ELR (cell line): ENCODE results near the gene LRP8.
A peak's percentile ranks its signal among the peaks of the same experiment; 100 is the strongest.
"Not testable (repeated sequence)": the region's sequence is repeated elsewhere in the genome, so short reads cannot be mapped to it uniquely, and the experiment has no call there.

Experiments used
- DNase-seq: peaks from one replicate; pipeline ENCODE4 v3.0.0-alpha.2; 2015; ENCODE audit warnings: low read depth

LRP8 gene

DNA sequence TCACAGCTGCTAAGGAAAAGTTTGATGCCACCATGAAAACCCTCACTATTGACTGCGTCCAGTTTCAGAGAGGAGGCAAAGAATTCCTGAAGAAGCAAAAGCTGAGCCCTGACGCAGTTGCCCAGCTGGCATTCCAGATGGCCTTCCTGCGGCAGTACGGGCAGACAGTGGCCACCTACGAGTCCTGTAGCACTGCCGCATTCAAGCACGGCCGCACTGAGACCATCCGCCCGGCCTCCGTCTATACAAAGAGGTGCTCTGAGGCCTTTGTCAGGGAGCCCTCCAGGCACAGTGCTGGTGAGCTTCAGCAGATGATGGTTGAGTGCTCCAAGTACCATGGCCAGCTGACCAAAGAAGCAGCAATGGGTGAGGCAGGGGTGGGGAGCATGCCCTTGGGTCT lies 116.9 kb downstream of the LRP8 start:
- no peak for DNase-seq

DNA sequence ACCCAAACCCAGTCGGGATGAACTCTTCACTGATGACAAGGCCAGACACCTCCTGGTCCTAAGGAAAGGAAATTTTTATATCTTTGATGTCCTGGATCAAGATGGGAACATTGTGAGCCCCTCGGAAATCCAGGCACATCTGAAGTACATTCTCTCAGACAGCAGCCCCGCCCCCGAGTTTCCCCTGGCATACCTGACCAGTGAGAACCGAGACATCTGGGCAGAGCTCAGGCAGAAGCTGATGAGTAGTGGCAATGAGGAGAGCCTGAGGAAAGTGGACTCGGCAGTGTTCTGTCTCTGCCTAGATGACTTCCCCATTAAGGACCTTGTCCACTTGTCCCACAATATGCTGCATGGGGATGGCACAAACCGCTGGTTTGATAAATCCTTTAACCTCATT lies 117.5 kb downstream of the LRP8 start:
- no peak for DNase-seq

DNA sequence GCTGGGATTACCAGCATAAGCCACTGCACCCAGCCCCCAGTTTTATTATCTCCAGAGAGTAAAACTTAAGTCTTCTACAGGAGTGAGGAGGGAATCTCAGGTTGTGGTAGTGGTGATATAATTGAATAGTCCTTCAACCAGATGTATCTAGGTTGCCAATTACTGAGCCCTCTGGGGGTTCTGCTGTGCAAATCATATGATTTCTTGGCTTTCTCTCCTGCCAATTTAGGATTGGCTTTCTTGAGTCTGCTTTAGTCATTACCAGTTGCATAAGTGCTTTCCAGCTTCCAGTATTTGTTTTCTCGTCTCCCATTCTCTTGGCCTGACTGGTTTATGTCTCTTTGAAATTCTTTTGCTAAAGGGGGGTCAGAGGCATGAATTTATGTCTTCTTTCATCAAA lies 120.1 kb downstream of the LRP8 start:
- DNase-seq, result no peak

DNA sequence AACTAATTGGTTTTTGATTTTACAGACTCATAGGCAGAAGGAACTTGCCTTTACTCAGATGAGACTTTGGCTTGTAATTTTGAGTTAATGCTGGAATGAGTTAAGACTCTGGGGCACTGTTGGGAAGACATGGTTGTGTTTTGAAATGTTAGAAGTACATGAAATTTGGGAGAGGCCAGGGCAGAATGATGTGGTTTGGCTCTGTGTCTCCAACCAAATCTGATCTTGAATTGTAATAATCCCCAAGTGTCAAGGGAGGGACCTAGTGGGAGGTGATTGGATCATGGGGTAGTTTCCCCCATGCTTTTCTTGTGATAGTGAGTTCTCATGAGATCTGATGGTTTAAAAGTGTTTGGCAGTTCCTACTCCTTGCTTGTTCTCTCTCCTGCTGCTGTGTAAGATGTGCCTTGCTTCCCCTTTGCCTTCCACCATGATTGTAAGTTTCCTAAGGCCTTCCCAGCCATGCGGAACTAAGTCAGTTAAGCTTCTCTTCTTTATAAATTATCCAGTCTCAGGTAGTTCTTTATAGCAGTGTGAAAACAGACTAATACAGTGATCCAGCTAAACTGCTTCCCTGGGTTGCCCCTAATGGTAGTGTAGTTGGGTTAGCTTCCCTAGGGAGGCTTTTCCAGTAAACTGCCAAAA lies 121.0 kb downstream of the LRP8 start:
- no peak for DNase-seq

DNA sequence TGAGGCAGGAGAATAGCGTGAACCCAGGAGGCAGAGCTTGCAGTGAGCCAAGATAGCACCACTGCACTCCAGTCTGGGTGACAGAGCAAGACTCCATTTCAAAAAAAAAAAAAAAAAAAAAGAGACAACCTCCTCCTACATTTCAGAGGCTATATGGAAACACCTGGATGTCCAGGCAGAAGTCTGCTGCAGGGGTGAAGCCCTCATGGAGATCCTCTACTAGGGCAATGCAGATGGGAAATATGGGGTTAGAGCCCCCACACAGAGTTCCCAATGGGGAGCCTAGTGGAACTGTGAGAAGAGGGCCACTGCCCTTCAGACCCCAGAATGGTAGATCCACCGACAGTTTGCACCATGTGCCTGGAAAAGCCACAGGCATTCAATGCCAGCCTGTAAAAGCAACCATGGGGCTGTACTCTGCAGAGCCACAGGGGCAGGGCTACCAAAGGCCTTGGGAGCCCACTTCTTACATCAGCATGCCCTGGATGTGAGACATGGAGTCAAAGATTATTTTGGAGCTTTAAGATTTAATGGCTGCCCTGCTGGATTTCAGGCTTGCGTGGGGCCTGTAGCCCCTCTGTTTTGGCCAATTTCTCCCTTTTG lies 121.7 kb downstream of the LRP8 start:
- not testable (repeated sequence) for DNase-seq

- DNase-seq, result not testable (repeated sequence)
Observed at GRCh38 chr1:53205496-53205895, 122.4 kb downstream of the LRP8 start.

DNA sequence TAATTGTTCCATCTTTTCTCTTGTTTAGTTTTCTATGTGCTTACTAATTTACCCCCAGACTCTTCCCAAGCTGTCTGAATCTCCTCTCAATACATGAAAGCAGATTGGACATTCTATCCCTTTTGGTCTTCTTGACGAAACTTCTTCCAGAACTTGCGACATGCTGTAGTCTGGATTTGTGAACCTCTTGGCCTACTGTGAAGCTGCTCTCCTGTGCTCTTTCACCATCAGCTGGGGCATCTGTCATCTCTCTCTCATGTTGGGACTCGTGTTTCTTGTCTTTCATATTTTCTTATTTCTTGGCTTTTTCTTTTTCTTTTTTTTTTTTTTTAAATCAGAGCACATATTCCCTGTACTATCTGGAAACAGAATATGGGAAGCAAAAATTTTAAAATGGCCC lies 124.4 kb downstream of the LRP8 start:
- no peak for DNase-seq

GRCh38 chr1:53198241-53198651 lies 129.6 kb downstream of the LRP8 start:
- DNase-seq, result no peak

GRCh38 chr1:53197291-53198200 lies 130.3 kb downstream of the LRP8 start:
- DNase-seq, result peak; percentile 44

GRCh38 chr1:53196485-53197290 lies 131.2 kb downstream of the LRP8 start, which contains the start of gene CPT2:
CPT2 (plus strand) TSS chr1:53196824; CDS start chr1:53196944, 120 bp downstream.
- DNase-seq, result peak; percentile 97

DNA sequence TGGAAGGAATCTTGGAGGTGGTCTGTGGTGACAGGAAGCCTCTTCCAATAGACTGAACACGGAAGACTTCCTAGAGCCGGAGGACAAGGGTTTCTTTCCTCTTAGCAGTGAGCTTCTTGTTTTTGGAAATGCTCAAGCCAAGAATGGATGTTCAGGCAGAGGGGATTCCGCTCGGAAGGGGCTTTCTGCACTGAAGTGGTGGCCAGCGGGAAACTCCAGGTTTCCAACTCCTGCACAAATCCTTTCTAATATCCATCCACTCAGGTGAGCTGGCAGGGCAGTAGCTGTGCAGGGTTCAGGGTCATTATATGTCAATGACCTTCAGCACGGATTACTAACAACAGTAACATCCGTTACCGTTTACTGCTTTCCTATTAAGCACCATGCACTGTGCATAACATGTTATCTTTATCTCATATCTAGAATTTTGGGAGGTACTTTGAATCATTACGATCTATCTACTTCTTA lies 131.8 kb downstream of the LRP8 start:
- no peak for DNase-seq

DNA sequence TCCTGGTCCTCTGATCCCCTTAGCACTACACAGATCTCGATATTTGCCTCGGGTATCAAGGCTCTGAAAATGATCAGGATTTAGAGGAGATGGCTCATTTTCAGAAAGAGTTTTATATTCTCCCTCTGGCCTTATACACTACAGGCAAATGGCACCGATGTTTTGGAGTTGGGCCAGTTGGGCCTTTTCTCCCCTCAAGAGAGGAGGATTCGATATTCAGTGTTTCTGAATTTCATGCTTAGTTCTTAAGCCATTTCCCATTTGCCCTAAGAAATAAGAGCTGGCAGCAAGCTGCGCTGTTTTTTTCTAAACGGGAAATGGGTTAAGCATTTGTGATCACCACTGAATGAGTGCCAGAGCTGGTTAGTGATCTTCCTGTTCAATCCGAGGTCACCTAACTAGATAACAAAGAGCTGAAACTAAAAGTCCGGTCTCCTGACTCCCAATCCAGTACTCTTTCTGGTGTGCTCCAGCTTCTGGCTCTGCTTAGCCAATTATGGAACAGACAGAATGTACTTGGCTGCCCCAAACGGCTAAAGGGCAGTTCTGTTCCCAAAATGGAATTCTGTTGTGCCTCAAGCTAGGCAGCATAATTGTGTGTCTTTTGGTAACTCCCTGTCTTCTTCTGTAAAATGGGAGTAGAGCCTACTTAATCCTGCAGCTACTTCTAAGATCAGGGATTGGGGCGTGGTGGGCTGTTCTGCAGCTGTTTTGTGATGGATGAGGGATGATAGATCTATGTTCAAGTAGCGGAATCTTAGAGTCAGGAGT lies 132.4 kb downstream of the LRP8 start:
- no peak for DNase-seq
